AG08396 (cell line): Measurements from ENCODE around the gene CHST15.

Experiments used
- DNase-seq: peaks from one replicate; pipeline ENCODE4 v3.0.0; 2012; ENCODE audit warnings: low spot score, mixed read lengths

The CHST15 gene

GRCh38 chr10:124065382-124066125, 27.8 kb downstream of the CHST15 start:
- DNase-seq, result no peak

- DNase-seq, result no peak
Measured at GRCh38 chr10:124064676-124065075, 28.7 kb downstream of the CHST15 start.

- peak; percentile 73 for DNase-seq
Measured at GRCh38 chr10:124063750-124064603, 29.4 kb downstream of the CHST15 start.

- no peak for DNase-seq
Measured at GRCh38 chr10:124062390-124062789, 31.0 kb downstream of the CHST15 start.

- DNase-seq, result no peak
Measured at GRCh38 chr10:124061030-124061429, 32.4 kb downstream of the CHST15 start.

- no peak for DNase-seq
Measured at GRCh38 chr10:124060148-124060720, 33.2 kb downstream of the CHST15 start.

- no peak for DNase-seq
Measured at GRCh38 chr10:124059551-124059950, 33.8 kb downstream of the CHST15 start.

- DNase-seq, result peak; percentile 41
Measured at GRCh38 chr10:124058346-124059003, 34.9 kb downstream of the CHST15 start.

- no peak for DNase-seq
Measured at GRCh38 chr10:124057601-124058000, 35.8 kb downstream of the CHST15 start.

GRCh38 chr10:124056337-124056980, 36.9 kb downstream of the CHST15 start:
- DNase-seq, result no peak

GRCh38 chr10:124053971-124054370, 39.4 kb downstream of the CHST15 start:
- no peak for DNase-seq

- no peak for DNase-seq
Measured at GRCh38 chr10:124052561-124052960, 40.8 kb downstream of the CHST15 start.

- no peak for DNase-seq
Measured at GRCh38 chr10:124050021-124051015, 43.1 kb downstream of the CHST15 start.

- DNase-seq, result peak; percentile 41
Measured at GRCh38 chr10:124049484-124049883, 43.9 kb downstream of the CHST15 start.

- DNase-seq, result no peak
Measured at GRCh38 chr10:124048371-124049290, 44.8 kb downstream of the CHST15 start.

GRCh38 chr10:124047427-124048152, 45.8 kb downstream of the CHST15 start:
- DNase-seq, result no peak

- DNase-seq, result no peak
Measured at GRCh38 chr10:124045801-124046355, 47.5 kb downstream of the CHST15 start.

- DNase-seq, result no peak
Measured at GRCh38 chr10:124045276-124045675, 48.1 kb downstream of the CHST15 start.
